NCI-H510A treated with DMSO at 0.1 percent for 48 hours (cell line): ENCODE data around the gene SIPA1.

Experiments
- DNase-seq: peaks from one replicate; lab custom pipeline; 2025; lab: John Stamatoyannopoulos, UW

Gene SIPA1, protein sequence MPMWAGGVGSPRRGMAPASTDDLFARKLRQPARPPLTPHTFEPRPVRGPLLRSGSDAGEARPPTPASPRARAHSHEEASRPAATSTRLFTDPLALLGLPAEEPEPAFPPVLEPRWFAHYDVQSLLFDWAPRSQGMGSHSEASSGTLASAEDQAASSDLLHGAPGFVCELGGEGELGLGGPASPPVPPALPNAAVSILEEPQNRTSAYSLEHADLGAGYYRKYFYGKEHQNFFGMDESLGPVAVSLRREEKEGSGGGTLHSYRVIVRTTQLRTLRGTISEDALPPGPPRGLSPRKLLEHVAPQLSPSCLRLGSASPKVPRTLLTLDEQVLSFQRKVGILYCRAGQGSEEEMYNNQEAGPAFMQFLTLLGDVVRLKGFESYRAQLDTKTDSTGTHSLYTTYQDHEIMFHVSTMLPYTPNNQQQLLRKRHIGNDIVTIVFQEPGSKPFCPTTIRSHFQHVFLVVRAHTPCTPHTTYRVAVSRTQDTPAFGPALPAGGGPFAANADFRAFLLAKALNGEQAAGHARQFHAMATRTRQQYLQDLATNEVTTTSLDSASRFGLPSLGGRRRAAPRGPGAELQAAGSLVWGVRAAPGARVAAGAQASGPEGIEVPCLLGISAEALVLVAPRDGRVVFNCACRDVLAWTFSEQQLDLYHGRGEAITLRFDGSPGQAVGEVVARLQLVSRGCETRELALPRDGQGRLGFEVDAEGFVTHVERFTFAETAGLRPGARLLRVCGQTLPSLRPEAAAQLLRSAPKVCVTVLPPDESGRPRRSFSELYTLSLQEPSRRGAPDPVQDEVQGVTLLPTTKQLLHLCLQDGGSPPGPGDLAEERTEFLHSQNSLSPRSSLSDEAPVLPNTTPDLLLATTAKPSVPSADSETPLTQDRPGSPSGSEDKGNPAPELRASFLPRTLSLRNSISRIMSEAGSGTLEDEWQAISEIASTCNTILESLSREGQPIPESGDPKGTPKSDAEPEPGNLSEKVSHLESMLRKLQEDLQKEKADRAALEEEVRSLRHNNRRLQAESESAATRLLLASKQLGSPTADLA

GRCh38 chr11:65637794-65638419, at the start of gene SIPA1:
SIPA1 (plus strand) TSS chr11:65638101; CDS start chr11:65640922, 2,821 bp downstream.
- DNase-seq = no peak

DNA sequence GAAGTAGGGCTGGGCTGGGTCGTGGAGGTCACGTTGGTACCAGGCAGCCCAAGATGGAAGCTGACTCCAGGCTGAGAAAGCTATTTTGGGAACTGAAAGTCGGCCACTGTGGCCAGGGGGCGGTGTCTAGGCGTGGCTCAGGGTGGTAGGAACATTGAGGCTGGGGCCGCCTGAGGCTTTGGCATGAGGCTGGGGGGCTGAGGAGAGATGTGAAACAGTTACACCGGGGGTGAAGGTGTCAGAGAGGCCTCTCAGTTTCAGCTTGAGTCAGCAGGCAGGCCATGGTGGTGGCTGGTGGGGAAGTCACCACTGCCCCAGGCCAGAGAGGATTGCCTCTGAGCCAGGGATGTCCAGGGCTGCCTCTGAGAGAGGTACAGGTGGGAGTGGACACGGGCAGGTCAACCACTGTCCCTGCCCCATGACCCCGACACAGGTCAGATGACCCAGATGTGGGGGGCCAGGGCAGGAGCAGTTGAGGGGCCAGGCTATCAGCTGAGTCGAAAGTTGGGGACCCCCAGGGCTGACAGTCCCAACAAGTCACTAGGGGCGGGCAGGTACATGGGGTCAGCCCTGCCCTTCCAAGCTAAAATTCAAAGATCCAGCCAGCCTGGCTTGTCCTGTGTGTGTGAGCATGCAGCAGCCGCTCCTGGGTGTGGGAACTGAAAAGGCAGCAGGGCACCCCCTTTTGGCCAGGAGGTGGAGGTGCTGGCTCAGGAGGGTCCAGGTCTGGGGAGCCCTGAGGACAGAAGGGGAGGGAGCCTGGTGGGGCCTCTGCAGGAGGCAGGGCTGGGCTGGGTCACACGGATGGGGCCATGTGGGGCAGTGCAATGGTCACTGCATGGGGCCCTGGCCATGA, 49.5 kb upstream of the SIPA1 start:
- DNase-seq = peak; percentile 29

DNA sequence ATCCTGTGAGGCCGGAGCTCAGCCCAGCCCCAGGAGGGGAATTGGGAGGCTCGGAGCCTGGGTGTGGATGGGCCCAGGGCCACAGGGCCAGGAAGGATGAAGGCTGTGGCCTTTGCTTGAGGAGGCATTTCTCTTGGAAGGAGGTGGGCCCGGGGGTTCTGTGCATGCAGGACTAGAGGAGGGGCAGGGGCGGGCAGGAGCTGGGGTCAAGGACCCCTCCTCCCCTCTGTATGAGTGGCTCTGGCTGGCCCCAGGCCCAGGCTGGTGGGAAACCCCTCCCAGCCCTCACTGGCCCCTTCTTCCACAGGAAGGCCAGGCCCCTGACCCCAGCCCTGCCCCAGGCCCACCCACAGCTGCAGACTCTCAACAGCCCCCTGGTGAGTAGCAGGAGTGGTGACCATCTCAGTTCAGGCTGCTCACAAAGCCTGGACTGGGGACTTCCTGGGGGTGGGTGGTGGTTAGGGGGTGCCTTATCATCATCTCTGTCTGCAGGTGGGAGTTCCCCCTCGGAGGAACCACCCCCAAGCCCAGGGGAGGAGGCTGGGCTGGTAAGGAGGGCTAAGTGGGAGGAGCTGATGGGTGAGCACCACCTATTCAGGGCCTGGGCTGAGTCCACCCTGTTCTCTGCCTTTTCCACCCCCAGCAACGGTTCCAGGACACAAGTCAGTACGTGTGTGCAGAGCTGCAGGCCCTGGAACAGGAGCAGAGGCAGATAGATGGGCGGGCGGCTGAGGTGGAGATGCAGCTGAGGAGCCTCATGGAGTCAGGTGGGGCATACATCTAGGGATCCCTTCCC, 48.3 kb upstream of the SIPA1 start:
- no peak for DNase-seq

- DNase-seq = peak; percentile 77
Measured at GRCh38 chr11:65590240-65590738, 47.6 kb upstream of the SIPA1 start.

- DNase-seq = no peak
Measured at GRCh38 chr11:65591939-65592857, 45.7 kb upstream of the SIPA1 start.

DNA sequence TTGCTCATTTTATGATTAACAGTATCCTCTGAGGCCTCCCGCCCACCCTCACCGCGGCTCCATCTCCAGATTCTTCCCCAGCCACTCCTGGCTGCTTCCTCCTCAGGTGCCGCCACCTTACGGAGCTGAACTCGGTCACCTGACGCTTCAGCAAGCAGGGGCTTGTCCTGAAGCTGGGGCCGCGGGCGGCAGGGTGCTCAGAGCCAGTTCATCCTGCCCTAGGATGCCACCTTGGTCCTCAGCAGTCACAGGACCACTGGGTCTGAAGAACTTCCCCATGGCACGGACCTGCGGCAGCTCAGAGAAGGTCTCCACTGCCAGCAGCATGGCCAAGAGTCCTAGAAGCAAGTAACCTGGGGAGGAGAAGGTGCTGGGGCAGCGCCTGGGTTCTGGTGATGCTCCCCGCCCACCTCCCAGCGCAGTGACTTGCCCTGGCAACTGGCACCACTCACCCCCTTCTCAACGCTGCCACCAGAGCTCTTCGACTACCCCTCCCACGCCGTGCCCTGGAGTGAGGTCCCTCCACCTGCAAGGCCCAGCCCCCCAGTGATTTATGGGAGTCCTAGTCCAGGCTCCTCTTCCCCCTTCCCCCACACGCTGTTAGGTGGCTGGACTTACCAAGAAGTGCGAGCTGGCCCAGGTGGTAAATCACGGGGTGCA, 44.9 kb upstream of the SIPA1 start:
- DNase-seq = no peak

DNA sequence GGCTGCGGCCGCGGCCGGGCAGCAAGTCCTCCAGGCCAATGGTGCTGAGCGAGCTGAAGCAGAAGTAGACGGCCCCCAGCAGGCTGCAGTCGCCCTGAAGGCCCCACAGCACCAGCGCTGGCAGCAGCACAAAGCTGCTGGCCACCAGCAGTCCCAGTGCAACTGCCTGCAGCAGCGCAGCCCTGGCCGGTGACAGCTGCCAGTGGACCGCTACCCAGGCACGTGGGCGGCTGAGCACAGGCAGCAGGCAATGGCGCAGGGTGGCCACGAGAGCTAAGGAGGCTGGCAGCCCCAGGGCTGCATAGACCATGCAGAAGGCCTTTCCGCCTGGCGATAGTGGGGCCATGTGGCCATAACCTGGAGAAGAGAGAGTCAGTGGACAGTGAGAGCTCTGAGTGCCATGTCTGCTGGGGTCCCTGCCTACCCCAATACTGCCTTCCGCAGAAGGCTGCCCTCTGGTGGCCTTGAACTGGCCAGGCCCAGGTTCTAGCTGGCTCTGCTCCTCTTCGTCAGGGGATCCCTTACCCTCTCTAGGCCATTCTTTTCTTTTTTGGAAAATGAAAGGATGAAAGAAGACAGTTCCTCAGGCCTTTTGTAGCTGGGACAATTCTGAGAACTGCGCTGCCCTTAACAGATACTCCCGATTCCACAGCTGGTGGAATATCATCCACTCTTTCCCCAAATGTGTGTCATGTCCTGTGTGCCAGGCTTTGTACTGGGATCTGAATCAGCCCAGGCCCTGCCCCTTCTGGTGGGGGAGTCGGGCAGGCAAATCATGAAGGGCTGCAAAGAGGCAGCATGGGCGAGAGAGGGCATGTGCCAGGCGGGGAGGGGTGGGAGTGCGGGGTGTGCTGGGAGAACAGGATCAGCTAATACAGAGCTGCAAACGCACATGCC, 44.1 kb upstream of the SIPA1 start:
- DNase-seq = no peak

GRCh38 chr11:65595131-65595530, 42.8 kb upstream of the SIPA1 start:
- no peak for DNase-seq

- DNase-seq = no peak
Measured at GRCh38 chr11:65595543-65596281, 42.2 kb upstream of the SIPA1 start, which contains the start of gene KCNK7. KCNK7 (minus strand) TSS chr11:65595800; CDS start chr11:65595772, 28 bp downstream.

DNA sequence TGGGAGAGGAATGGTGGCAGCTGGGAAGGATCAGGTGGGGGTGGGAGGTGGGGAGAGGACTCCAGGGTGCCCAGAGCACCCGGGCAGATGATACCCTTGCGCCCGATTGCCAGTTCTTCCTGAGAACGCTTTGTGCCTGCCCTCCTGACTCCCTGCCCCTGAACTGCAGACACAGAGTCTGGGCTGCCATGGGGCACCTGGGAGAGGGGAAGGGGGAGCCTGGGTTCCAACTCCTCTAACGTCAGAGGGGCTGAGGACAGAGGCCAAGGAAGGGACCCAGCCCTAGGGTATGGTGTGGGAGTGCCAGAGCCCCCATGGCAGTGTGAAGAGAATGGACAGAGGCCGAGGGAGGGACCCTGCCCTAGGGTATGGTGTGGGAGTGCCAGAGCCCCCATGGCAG, 41.4 kb upstream of the SIPA1 start:
- no peak for DNase-seq

DNA sequence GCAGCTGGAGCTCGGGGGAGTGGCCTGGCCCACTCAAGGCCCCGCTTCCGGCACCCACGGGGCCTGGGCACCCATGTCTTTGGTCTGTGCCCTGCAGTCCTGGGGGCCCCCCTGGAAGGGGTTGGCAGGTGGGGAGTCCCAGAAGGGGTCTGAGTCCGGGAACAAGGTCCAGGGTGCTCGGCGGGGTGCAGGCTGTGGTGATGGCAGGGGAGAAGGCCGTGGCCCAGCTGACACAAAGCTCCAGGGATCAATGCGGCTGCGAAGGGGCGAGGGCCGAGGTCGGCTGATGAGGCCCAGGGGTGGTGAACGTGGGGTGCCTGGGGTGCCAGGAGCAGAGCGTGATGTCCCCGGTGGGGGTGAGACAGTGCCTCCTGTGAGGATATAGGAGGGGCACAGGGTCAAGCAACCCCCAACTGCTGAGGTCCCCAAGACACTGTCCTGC, 39.6 kb upstream of the SIPA1 start:
- DNase-seq = no peak

DNA sequence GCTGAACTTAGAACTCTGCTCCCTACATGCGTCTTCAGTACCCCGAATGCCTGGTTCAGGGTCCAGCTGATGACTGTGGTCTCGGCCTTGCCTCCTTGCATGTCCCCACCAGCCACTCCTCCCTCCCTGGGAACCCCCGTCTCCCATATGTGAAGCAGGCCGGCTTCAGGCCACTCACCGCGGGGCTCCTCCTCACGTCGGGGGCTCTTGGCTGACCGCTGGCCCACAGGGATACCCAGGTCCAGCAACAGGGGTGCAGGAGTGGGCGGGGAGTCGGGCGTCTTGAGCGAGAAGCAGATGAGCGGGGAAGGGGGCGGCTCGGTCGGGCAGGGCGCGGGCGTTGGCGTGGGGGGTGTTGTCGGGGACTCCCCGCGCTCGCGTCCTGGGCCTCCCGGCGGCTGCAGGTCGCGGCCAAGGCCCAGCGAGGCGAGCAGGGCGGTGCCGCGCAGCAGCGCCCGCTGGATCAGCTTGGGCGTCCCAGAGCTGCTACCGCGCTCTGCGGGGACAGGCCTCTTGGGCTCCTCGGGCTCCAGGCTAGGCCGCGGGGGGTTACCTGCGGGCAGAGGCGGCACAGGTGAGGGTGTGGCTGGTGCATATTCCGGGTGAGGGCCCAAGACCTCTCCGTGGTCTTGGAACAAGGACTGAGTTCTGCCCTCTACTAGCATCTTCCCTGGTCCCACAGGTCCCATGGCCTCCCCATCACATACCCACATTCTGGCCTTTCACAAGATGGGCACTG, 38.5 kb upstream of the SIPA1 start:
- DNase-seq = no peak

DNA sequence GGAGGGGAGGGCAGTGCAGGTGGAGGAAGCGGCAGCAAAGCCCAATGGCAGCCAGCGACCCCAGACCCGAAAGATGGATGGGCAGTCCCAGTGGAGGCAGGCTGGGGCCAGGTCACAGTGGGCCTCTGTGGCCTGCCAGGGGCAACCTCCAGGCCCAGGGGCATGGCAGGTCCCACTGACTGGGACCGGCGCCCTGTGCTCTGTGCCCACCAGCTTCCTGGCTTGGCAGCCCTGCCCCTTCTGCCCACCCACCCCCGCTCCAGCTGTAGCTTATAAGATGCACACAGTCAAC, 38.0 kb upstream of the SIPA1 start:
- no peak for DNase-seq

GRCh38 chr11:65604258-65604657, 33.6 kb upstream of the SIPA1 start:
- no peak for DNase-seq

- no peak for DNase-seq
Measured at GRCh38 chr11:65606876-65607613, 30.9 kb upstream of the SIPA1 start.
